ENCODE data around the gene UBR4.

DNA sequence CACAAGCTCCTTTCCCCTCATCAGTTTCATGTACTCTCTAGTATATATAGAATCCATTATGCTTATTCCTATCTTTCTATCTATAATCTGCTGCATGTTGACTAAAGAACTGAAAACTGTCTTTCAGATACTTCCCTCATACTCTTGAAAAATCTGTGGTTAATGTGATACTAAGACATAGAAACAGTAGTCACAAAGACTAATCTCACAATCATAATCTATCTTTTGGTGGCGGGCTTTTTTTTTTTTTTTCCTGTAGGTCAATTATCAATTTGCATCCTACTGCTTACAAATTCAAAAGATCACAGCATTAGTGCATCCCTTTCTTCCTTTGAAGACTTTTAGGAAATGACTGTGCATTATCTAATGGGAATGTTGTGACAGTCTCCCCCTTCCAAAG is 4.7 kb downstream of the UBR4 start:
- TF ChIP-seq, protein P1, sequence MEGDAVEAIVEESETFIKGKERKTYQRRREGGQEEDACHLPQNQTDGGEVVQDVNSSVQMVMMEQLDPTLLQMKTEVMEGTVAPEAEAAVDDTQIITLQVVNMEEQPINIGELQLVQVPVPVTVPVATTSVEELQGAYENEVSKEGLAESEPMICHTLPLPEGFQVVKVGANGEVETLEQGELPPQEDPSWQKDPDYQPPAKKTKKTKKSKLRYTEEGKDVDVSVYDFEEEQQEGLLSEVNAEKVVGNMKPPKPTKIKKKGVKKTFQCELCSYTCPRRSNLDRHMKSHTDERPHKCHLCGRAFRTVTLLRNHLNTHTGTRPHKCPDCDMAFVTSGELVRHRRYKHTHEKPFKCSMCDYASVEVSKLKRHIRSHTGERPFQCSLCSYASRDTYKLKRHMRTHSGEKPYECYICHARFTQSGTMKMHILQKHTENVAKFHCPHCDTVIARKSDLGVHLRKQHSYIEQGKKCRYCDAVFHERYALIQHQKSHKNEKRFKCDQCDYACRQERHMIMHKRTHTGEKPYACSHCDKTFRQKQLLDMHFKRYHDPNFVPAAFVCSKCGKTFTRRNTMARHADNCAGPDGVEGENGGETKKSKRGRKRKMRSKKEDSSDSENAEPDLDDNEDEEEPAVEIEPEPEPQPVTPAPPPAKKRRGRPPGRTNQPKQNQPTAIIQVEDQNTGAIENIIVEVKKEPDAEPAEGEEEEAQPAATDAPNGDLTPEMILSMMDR (IDR thresholded peaks at IDR 0.05) = no peak
- no peak for TF ChIP-seq POLR2A (IDR thresholded peaks at IDR 0.05)
